CD14-positive monocyte (primary cell): ENCODE measurements around the gene CCDC92B. TPM values are rescaled to one million over a fixed set of nuclear protein-coding genes. Genes with fewer than 3 reads are reported as not detected.
"Not testable (repeated sequence)": the region's sequence is repeated elsewhere in the genome, so short reads cannot be mapped to it uniquely, and the experiment has no call there.

Experiments used
- DNase-seq, 3 donors: peaks; one replicate each; pipeline ENCODE4 v3.0.0-alpha.2; 2011 to 2022
- H2AFZ ChIP-seq: 2 replicates; pipeline ENCODE4 v1.6.0; 2012; ENCODE audit warnings: mild to moderate bottlenecking, low read depth, low read length, inconsistent platforms; ENCODE audit not compliant: insufficient read depth, poor library complexity, severe bottlenecking
- H3K27ac ChIP-seq, 2 donors: 1 replicate in 1 of 2; 2 replicates in 1 of 2; pipeline ENCODE4 v1.5.1; 2012 to 2013; ENCODE audit warnings: low read length in 2 of 2, control low read depth in 1 of 2, inconsistent platforms in 1 of 2, low read depth in 1 of 2, mild to moderate bottlenecking in 1 of 2
- H3K27me3 ChIP-seq, 2 donors: one replicate each; pipeline versions ENCODE4 v1.6.0 to v1.6.1; 2011 to 2013; ENCODE audit warnings: low read length in 2 of 2; ENCODE audit not compliant: control insufficient read depth in 2 of 2, insufficient read depth in 2 of 2
- H3K36me3 ChIP-seq, 2 donors: replicated peaks in 1 of 2; 1 replicate in 1 of 2; 2 replicates in 1 of 2; pipeline versions ENCODE4 v1.5.1 to v1.6.1; 2012 to 2013; ENCODE audit warnings: low read length in 2 of 2, control low read depth in 1 of 2, inconsistent platforms in 1 of 2, mild to moderate bottlenecking in 1 of 2; ENCODE audit not compliant: insufficient read depth in 2 of 2, control insufficient read depth in 1 of 2
- H3K4me1 ChIP-seq, 2 donors: 1 replicate in 1 of 2; 2 replicates in 1 of 2; pipeline versions ENCODE4 v1.5.1 to v1.6.1; 2012 to 2013; ENCODE audit warnings: low read length in 2 of 2, control low read depth in 1 of 2, inconsistent platforms in 1 of 2, mild to moderate bottlenecking in 1 of 2, moderate library complexity in 1 of 2; ENCODE audit not compliant: insufficient read depth in 2 of 2, control insufficient read depth in 1 of 2
- H3K4me2 ChIP-seq: replicated peaks from 2 replicates; pipeline ENCODE3; 2012; ENCODE audit warnings: low read length, moderate library complexity, mild to moderate bottlenecking; ENCODE audit not compliant: poor library complexity, severe bottlenecking; ENCODE audit errors: extremely low read depth
- H3K4me3 ChIP-seq, 3 experiments: fragments of 200-600 bp in 1 of 3; sonication (generic) in 1 of 3; replicated peaks in 1 of 3; 1 replicate in 2 of 3; 2 replicates in 1 of 3; pipeline ENCODE4 v1.5.1; 2011 to 2013; ENCODE audit warnings: low read length in 3 of 3, mild to moderate bottlenecking in 3 of 3, control low read depth in 2 of 3, low read depth in 2 of 3, inconsistent platforms in 1 of 3, moderate library complexity in 1 of 3
- H3K79me2 ChIP-seq: 2 replicates; pipeline ENCODE4 v1.6.0; 2012; ENCODE audit warnings: mild to moderate bottlenecking, control low read depth, inconsistent platforms, low read length, moderate library complexity; ENCODE audit not compliant: insufficient read depth
- H3K9ac ChIP-seq: 2 replicates; pipeline ENCODE4 v1.6.0; 2017; ENCODE audit warnings: low read length, mild to moderate bottlenecking; ENCODE audit not compliant: insufficient read depth, poor library complexity, severe bottlenecking
- H3K9me3 ChIP-seq, 2 donors: replicated peaks in 1 of 2; 1 replicate in 1 of 2; 2 replicates in 1 of 2; pipeline versions ENCODE4 v1.5.1 to v1.6.1; 2012 to 2013; ENCODE audit warnings: low read length in 2 of 2, control low read depth in 1 of 2; ENCODE audit not compliant: control insufficient read depth in 1 of 2, insufficient read depth in 1 of 2
- H4K20me1 ChIP-seq: 2 replicates; pipeline ENCODE4 v1.6.0; 2012; ENCODE audit warnings: mild to moderate bottlenecking, low read length, control low read depth, moderate library complexity; ENCODE audit not compliant: insufficient read depth
- H3K27ac Mint-ChIP-seq, 7 donors: one replicate each; pipeline ENCODE4 v1.8.0; 2020; ENCODE audit warnings: mild to moderate bottlenecking in 7 of 7, mixed read lengths in 7 of 7, moderate library complexity in 6 of 7, inconsistent platforms in 2 of 7
- H3K27me3 Mint-ChIP-seq, 3 donors: one replicate each; pipeline ENCODE4 v1.8.0; 2021 to 2022; ENCODE audit warnings: low read depth in 3 of 3, mild to moderate bottlenecking in 3 of 3, mixed read lengths in 3 of 3, moderate library complexity in 3 of 3, inconsistent platforms in 1 of 3
- H3K36me3 Mint-ChIP-seq, 2 donors: one replicate each; pipeline ENCODE4 v1.8.0; 2020; ENCODE audit warnings: mixed read lengths in 2 of 2, inconsistent platforms in 1 of 2, mild to moderate bottlenecking in 1 of 2
- H3K4me1 Mint-ChIP-seq: one replicate; pipeline ENCODE4 v1.8.0; 2020; ENCODE audit warnings: mild to moderate bottlenecking, mixed read lengths
- H3K4me3 Mint-ChIP-seq, 2 donors: one replicate each; pipeline ENCODE4 v1.8.0; 2020; ENCODE audit warnings: mild to moderate bottlenecking in 2 of 2, mixed read lengths in 2 of 2, moderate library complexity in 1 of 2
- H3K9me3 Mint-ChIP-seq, 7 donors: one replicate each; pipeline ENCODE4 v1.8.0; 2020 to 2022; ENCODE audit warnings: mixed read lengths in 7 of 7, mild to moderate bottlenecking in 6 of 7, moderate library complexity in 6 of 7, inconsistent platforms in 2 of 7
- CTCF ChIP-seq: fragments of 200-600 bp; IDR thresholded peaks from one replicate; pipeline ENCODE4 v1.8.0; 2022; ENCODE audit warnings: antibody characterized with exemption, mild to moderate bottlenecking
- WGBS: methylation state at CpG from one replicate; pipeline ENCODE4 v1.1.5; 2013; ENCODE audit warnings: missing lambda C conversion rate; ENCODE audit not compliant: insufficient coverage; 5-methylcytosine and 5-hydroxymethylcytosine counted together
- intact Hi-C, 2 donors: fragments of 100-400 bp; cut with micrococcal nuclease; formaldehyde crosslinking; loops; one replicate each; pipeline versions ENCODE4 v1.15.0 to v1.15.1; 2023
- polyA plus RNA-seq, 3 donors: library from polyadenylated mRNA; depleted of rRNA in 1 of 3; unstranded in 2 of 3; stranded (reverse) in 1 of 3; fragments of 300-500 nt in 2 of 3; fragments of >200 nt in 1 of 3; fragmentation: Illumina TruSeq in 2 of 3; gene quantifications; 1 replicate in 2 of 3; 2 replicates in 1 of 3; pipeline ENCODE4 v1.2.3, GENCODE V29; 2012 to 2021

The CCDC92B gene
- polyA plus RNA-seq, 3 donors = not detected

GRCh38 chr17:2700030-2700490 lies 49.4 kb downstream of the CCDC92B start:
- no peak overlapping the region for H2AFZ ChIP-seq
- Mint-ChIP-seq H3K9me3 (no peaks in the 10 kb centered on the region), H3K27me3 (no peaks in the 10 kb centered on the region), H3K4me1 (no peaks in the 10 kb centered on the region), H3K27ac (no peak overlapping the region), H3K4me3 (no peak overlapping the region), H3K36me3 (peaks cover 59 to 86% of the 10 kb centered on the region in 2 donors)
- intact Hi-C loops = no loop called here
- no peak for DNase-seq
- 99% methylated on average over 15 of the region's 20 CpGs for WGBS
- no peaks in the 10 kb centered on the region for H3K27me3 ChIP-seq
- no peaks in the 10 kb centered on the region for H3K9me3 ChIP-seq
- H3K36me3 ChIP-seq = peaks cover 82 to 94% of the 10 kb centered on the region in 2 donors
- H3K9ac ChIP-seq = no peak overlapping the region
- peaks cover 5% of the 10 kb centered on the region for H3K79me2 ChIP-seq
- H3K4me3 ChIP-seq = no peak overlapping the region
- no peak for TF ChIP-seq CTCF
- H3K4me1 ChIP-seq = no peaks in the 10 kb centered on the region
- peaks cover 10% of the 10 kb centered on the region for H4K20me1 ChIP-seq
- no peak overlapping the region for H3K27ac ChIP-seq
- no peak overlapping the region for H3K4me2 ChIP-seq

DNA sequence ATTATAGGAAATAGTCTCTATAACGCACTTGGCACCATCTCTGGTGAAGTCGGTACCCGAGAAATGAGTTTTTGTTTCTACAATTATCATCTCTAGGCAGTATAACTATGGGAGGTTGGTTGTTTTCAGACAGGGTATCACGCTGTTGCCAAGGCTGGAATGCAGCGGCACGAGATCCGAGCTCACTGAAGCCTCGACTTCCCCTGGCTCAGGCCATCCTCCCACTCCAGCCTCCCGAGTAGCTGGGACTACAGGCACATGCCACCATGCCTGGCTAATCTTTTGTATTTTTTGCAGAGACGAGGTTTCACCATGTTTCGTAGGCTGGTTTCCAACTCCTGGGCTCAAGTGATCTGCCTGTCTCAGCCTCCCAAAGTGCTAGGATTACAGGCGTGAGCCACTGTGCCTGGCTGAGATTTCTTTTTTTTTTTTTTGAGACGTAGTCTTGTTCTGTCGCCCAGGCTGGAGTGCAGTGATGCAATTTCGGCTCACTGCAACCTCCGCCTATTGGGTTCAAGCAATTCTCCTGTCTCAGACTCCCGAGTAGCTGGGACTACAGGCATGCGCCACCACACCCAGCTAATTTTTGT lies 50.1 kb downstream of the CCDC92B start:
- H3K36me3 ChIP-seq = peaks cover 79 to 97% of the 10 kb centered on the region in 2 donors
- H3K9me3 Mint-ChIP-seq = not testable (repeated sequence)

More for the DNA sequence above, 50.1 kb downstream of the CCDC92B start:
- H3K4me3 Mint-ChIP-seq, H3K27me3 ChIP-seq, H3K4me1 Mint-ChIP-seq, H3K27ac ChIP-seq, DNase-seq, H2AFZ ChIP-seq, H3K79me2 ChIP-seq, intact Hi-C loops, H3K9ac ChIP-seq, H3K4me1 ChIP-seq, H3K9me3 ChIP-seq, H3K4me2 ChIP-seq, H3K4me3 ChIP-seq, H3K27me3 Mint-ChIP-seq, H4K20me1 ChIP-seq: not testable (repeated sequence)
- H3K27ac Mint-ChIP-seq = peak overlapping the region in 1 of 7 donors; percentile 31
- WGBS = 95% methylated on average over 9 of the region's 18 CpGs
- peaks cover 59 to 86% of the 10 kb centered on the region in 2 donors for H3K36me3 Mint-ChIP-seq
